H1 (cell line): ENCODE results near the gene GAREM2. TPM values are rescaled to one million over a fixed set of nuclear protein-coding genes. Genes with fewer than 3 reads are reported as not detected.

Experiments used
- CTCF ChIA-PET: fragments of 300-600 bp; sonication (Branson Sonifier 250); formaldehyde crosslinking; loops from one replicate; lab custom pipeline; 2021; ENCODE audit not compliant: partially characterized antibody; lab: Charles Lee
- POLR2A ChIA-PET: fragments of 300-600 bp; sonication (Branson Sonifier 250); formaldehyde crosslinking; loops from one replicate; lab custom pipeline; 2021; ENCODE audit warnings: inconsistent platforms; ENCODE audit not compliant: partially characterized antibody; lab: Charles Lee
- DNase-seq, 2 experiments: peaks; one replicate each; pipeline versions ENCODE4 v3.0.0 to v3.0.0-alpha.2; 2010 to 2022; ENCODE audit warnings: low spot score in 2 of 2, low read depth in 1 of 2, mixed read lengths in 1 of 2
- FAIRE-seq: peaks from 2 replicates; lab custom pipeline; 2011; peaks lifted over from hg19 to GRCh38; lab: Jason Lieb, UNC
- H2AFZ ChIP-seq: 2 replicates; pipeline ENCODE4 v1.8.1; 2012; ENCODE audit warnings: low read length, inconsistent platforms
- H2AK5ac ChIP-seq: 2 replicates; pipeline ENCODE4 v1.6.1; 2013; ENCODE audit warnings: low read depth, low read length
- H2BK120ac ChIP-seq: replicated peaks from 2 replicates; pipeline ENCODE3; 2013; ENCODE audit warnings: low read depth, low read length, inconsistent platforms
- H2BK12ac ChIP-seq: 2 replicates; pipeline ENCODE4 v1.6.1; 2013; ENCODE audit warnings: low read depth, low read length
- H2BK15ac ChIP-seq: 2 replicates; pipeline ENCODE4 v1.6.1; 2013; ENCODE audit warnings: low read length
- H2BK20ac ChIP-seq: 2 replicates; pipeline ENCODE4 v1.6.1; 2013; ENCODE audit warnings: low read length
- H2BK5ac ChIP-seq: 2 replicates; pipeline ENCODE4 v1.6.1; 2013; ENCODE audit warnings: low read depth, low read length
- H3K14ac ChIP-seq: 2 replicates; pipeline ENCODE4 v1.6.1; 2013; ENCODE audit warnings: inconsistent platforms; ENCODE audit not compliant: insufficient read length
- H3K18ac ChIP-seq: 2 replicates; pipeline ENCODE4 v1.6.1; 2013; ENCODE audit warnings: low read length; ENCODE audit errors: extremely low read depth
- H3K23ac ChIP-seq: 2 replicates; pipeline ENCODE4 v1.6.1; 2013; ENCODE audit warnings: inconsistent platforms; ENCODE audit not compliant: insufficient read length
- H3K23me2 ChIP-seq: 2 replicates; pipeline ENCODE4 v1.6.1; 2013; ENCODE audit warnings: low read depth, low read length
- H3K27ac ChIP-seq: 2 replicates; pipeline ENCODE4 v1.6.1; 2011; ENCODE audit warnings: low read depth, low read length, inconsistent platforms
- H3K27me3 ChIP-seq, 4 experiments: replicated peaks in 1 of 4; 1 replicate in 1 of 4; 2 replicates in 3 of 4; pipeline versions ENCODE4 v1.6.1 to v1.8.1; 2011 to 2013; ENCODE audit warnings: low read length in 3 of 4, mild to moderate bottlenecking in 3 of 4, inconsistent platforms in 2 of 4, mixed read lengths in 2 of 4, moderate library complexity in 1 of 4; ENCODE audit not compliant: control insufficient read depth in 3 of 4, insufficient read depth in 3 of 4; ENCODE audit errors: extremely low read depth in 1 of 4
- H3K36me3 ChIP-seq, 4 experiments: 2 replicates each; pipeline versions ENCODE4 v1.6.1 to v1.8.1; 2011 to 2013; ENCODE audit warnings: mild to moderate bottlenecking in 4 of 4, low read length in 3 of 4, moderate library complexity in 2 of 4, control low read depth in 1 of 4, inconsistent platforms in 1 of 4; ENCODE audit not compliant: insufficient read depth in 4 of 4, control insufficient read depth in 2 of 4
- H3K4ac ChIP-seq: replicated peaks from 2 replicates; pipeline ENCODE3; 2013; ENCODE audit warnings: low read length, low read depth, mixed read lengths, inconsistent platforms; ENCODE audit not compliant: insufficient read length
- H3K4me1 ChIP-seq, 4 experiments: replicated peaks in 1 of 4; 1 replicate in 1 of 4; 2 replicates in 3 of 4; pipeline versions ENCODE4 v1.6.1 to v1.8.1; 2011 to 2013; ENCODE audit warnings: low read length in 3 of 4, inconsistent platforms in 2 of 4, mixed read lengths in 1 of 4; ENCODE audit not compliant: insufficient read depth in 4 of 4, control insufficient read depth in 3 of 4
- H3K4me2 ChIP-seq, 2 experiments: 2 replicates each; pipeline versions ENCODE4 v1.6.1 to v1.8.1; 2011 to 2013; ENCODE audit warnings: low read depth in 2 of 2, low read length in 2 of 2, control low read depth in 1 of 2, inconsistent platforms in 1 of 2, mild to moderate bottlenecking in 1 of 2; ENCODE audit not compliant: insufficient read depth in 1 of 2
- H3K4me3 ChIP-seq, 4 experiments: fragments of 200-600, 300-600 bp in 1 of 4; sonication (generic), shearing (Covaris generic), sonication (Bioruptor Twin) in 1 of 4; 2 replicates each; pipeline versions ENCODE4 v1.5.1 to v1.8.1; 2011 to 2016; ENCODE audit warnings: low read length in 4 of 4, low read depth in 3 of 4, control low read depth in 2 of 4, inconsistent platforms in 2 of 4, mild to moderate bottlenecking in 2 of 4, mixed read lengths in 1 of 4, moderate library complexity in 1 of 4; ENCODE audit not compliant: insufficient read depth in 2 of 4; ENCODE audit errors: extremely low read depth in 1 of 4
- H3K56ac ChIP-seq: replicated peaks from 2 replicates; pipeline ENCODE3; 2013; ENCODE audit warnings: low read depth, mild to moderate bottlenecking, mixed read lengths, low read length, inconsistent platforms; ENCODE audit not compliant: insufficient read length
- H3K79me1 ChIP-seq: 2 replicates; pipeline ENCODE4 v1.6.1; 2013; ENCODE audit warnings: low read depth, low read length, control low read depth
- H3K79me2 ChIP-seq, 2 experiments: 2 replicates each; pipeline versions ENCODE4 v1.6.1 to v1.8.1; 2012 to 2013; ENCODE audit warnings: low read length in 2 of 2, mild to moderate bottlenecking in 2 of 2, inconsistent platforms in 1 of 2; ENCODE audit not compliant: insufficient read depth in 2 of 2, control insufficient read depth in 1 of 2
- H3K9ac ChIP-seq, 4 experiments: replicated peaks in 1 of 4; 1 replicate in 1 of 4; 2 replicates in 3 of 4; pipeline versions ENCODE4 v1.6.1 to v1.8.1; 2011 to 2013; ENCODE audit warnings: low read depth in 3 of 4, low read length in 3 of 4, control low read depth in 2 of 4, mild to moderate bottlenecking in 2 of 4, moderate library complexity in 2 of 4, inconsistent platforms in 1 of 4; ENCODE audit errors: extremely low read depth in 1 of 4
- H3K9me3 ChIP-seq, 2 experiments: 2 replicates each; pipeline versions ENCODE4 v1.6.1 to v1.8.1; 2012 to 2013; ENCODE audit warnings: mild to moderate bottlenecking in 2 of 2, moderate library complexity in 2 of 2, control low read depth in 1 of 2, inconsistent platforms in 1 of 2, low read depth in 1 of 2, low read length in 1 of 2, mixed read lengths in 1 of 2; ENCODE audit not compliant: insufficient read depth in 2 of 2
- H4K20me1 ChIP-seq, 2 experiments: replicated peaks in 1 of 2; 2 replicates each; pipeline versions ENCODE3 to v1.8.1; 2011 to 2013; ENCODE audit warnings: inconsistent platforms in 2 of 2, low read length in 2 of 2, mild to moderate bottlenecking in 1 of 2; ENCODE audit not compliant: insufficient read depth in 2 of 2, control insufficient read depth in 1 of 2
- H4K5ac ChIP-seq: 2 replicates; pipeline ENCODE4 v1.6.1; 2013; ENCODE audit warnings: low read length, low read depth, mixed read lengths, inconsistent platforms; ENCODE audit not compliant: insufficient read length
- H4K8ac ChIP-seq: 2 replicates; pipeline ENCODE4 v1.8.0; 2013; ENCODE audit warnings: mild to moderate bottlenecking, moderate library complexity, low read length, inconsistent platforms; ENCODE audit not compliant: insufficient read depth; ENCODE audit errors: extremely low read depth
- H4K91ac ChIP-seq: replicated peaks from 2 replicates; pipeline ENCODE3; 2013; ENCODE audit warnings: low read length, mixed read lengths, inconsistent platforms; ENCODE audit not compliant: insufficient read length
- BACH1 ChIP-seq: IDR thresholded peaks from 2 replicates; pipeline ENCODE4 v1.6.1; 2012; ENCODE audit warnings: low read length, improper control_type of control experiment
- CBX8 ChIP-seq: fragments of 300-800, 300-1000 bp; sonication (generic); IDR thresholded peaks from 2 replicates; pipeline ENCODE4 v1.7.1; 2016; ENCODE audit warnings: low read depth, low read length, borderline replicate concordance
- CEBPB ChIP-seq: IDR thresholded peaks from 2 replicates; pipeline ENCODE4 v1.6.1; 2012; ENCODE audit warnings: low read depth, low read length
- CHD1 ChIP-seq: IDR thresholded peaks from 2 replicates; pipeline ENCODE4 v1.6.1; 2012; ENCODE audit warnings: low read depth, low read length, improper control_type of control experiment
- CTBP2 ChIP-seq: IDR thresholded peaks from 2 replicates; pipeline ENCODE4 v1.7.0; 2011; ENCODE audit warnings: borderline replicate concordance, mild to moderate bottlenecking, moderate library complexity, mixed read lengths, low read length; ENCODE audit not compliant: insufficient read depth, insufficient read length
- HDAC6 ChIP-seq: IDR thresholded peaks from one replicate; pipeline ENCODE4 v1.7.1; 2012; ENCODE audit warnings: low read depth, mild to moderate bottlenecking, inconsistent platforms, low read length, moderate library complexity
- KDM5A ChIP-seq: fragments of 200-600 bp; IDR thresholded peaks from 2 replicates; pipeline ENCODE4 v1.7.1; 2012; ENCODE audit warnings: mild to moderate bottlenecking, low read length, inconsistent platforms, mixed read lengths
- MAFK ChIP-seq: IDR thresholded peaks from 2 replicates; pipeline ENCODE4 v1.6.1; 2012; ENCODE audit warnings: low read depth, mild to moderate bottlenecking, improper control_type of control experiment, low read length
- RXRA ChIP-seq: IDR thresholded peaks from 2 replicates; pipeline ENCODE4 v1.6.1; 2011; ENCODE audit warnings: low read depth, mild to moderate bottlenecking, low read length, moderate library complexity; ENCODE audit not compliant: insufficient read depth
- SAP30 ChIP-seq: fragments of 300-600 bp; sonication (generic); IDR thresholded peaks from 2 replicates; pipeline ENCODE4 v1.7.1; 2012; ENCODE audit warnings: low read length, moderate library complexity, mild to moderate bottlenecking, inconsistent platforms; ENCODE audit not compliant: insufficient read depth, insufficient replicate concordance
- SP2 ChIP-seq: IDR thresholded peaks from 2 replicates; pipeline ENCODE4 v1.6.1; 2012; ENCODE audit warnings: mild to moderate bottlenecking, low read length, inconsistent platforms
- SUZ12 ChIP-seq: fragments of 200-600 bp; sonication (generic); IDR thresholded peaks from 2 replicates; pipeline ENCODE4 v1.6.1; 2012; ENCODE audit warnings: mild to moderate bottlenecking, inconsistent platforms, low read length, moderate library complexity, mixed read lengths
- WGBS, 2 experiments: shearing (Covaris generic) in 1 of 2; methylation state at CpG; one replicate each; pipeline versions ENCODE4 v1.1.6 to v1.1.7; 2013 to 2015; ENCODE audit warnings: low lambda C conversion rate in 2 of 2, mixed read lengths in 2 of 2, inconsistent platforms in 1 of 2, low coverage in 1 of 2, missing lambda C conversion rate in 1 of 2; ENCODE audit not compliant: insufficient replicate concordance in 2 of 2, insufficient coverage in 1 of 2, insufficient read length in 1 of 2; ENCODE audit errors: extremely low coverage in 1 of 2, missing lambda C conversion rate in 1 of 2; 5-methylcytosine and 5-hydroxymethylcytosine counted together
- polyA plus RNA-seq, 7 experiments: library from polyadenylated mRNA; depleted of rRNA in 3 of 7; stranded (reverse) in 5 of 7; unstranded in 2 of 7; fragments of >200 nt in 5 of 7; fragments of 200-250 nt in 2 of 7; gene quantifications; 1 replicate in 5 of 7; 2 replicates in 1 of 7; 4 replicates in 1 of 7; pipeline versions ENCODE4 v1.2.1 to v1.2.3, GENCODE V29; 2011 to 2013; ENCODE audit warnings: missing spikeins in 2 of 7, mixed read lengths in 2 of 7
- total RNA-seq: library from RNA; stranded (reverse); fragmentation: NEBNext Ultra II Directional; extraction: Animal tissue kit (Norgen Biotek cat#: 25700); gene quantifications from 2 replicates; pipeline ENCODE4 v1.2.1, GENCODE V29; 2021

GAREM2 gene
- total and polyA plus RNA-seq, 2 of the 8 experiments (the other 6 are each of a cell fraction or from before 2014, with no cell fraction given) = 19.9 TPM

DNA sequence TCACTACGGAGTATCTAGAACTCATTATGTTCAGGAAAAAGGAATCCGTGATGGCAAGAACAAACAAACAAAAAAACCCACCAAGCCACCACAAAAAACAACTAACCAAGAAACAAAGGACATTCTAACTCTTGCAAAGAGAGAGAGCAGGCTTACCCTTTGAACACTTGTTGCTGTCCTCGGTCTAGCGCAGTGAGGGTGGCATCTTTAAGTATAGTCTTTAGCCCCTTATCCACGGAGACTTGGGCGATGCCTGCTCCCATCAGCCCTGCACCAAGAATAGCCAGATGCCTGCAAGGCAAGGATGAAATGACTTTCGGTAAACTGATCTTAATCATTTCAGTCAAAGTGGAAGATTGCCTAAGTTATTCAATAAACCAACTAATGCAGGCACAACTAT is 31.0 kb downstream of the GAREM2 start:
- Histone ChIP-seq H3K23me2 (0 out of 2 replicates have a peak, but pooled peaks cover 1% of the 10 kb centered on the region), H3K36me3 (peaks cover 0 to 54% (median 26%) of the 10 kb centered on the region in 4 experiments; a peak in 7 of 8 replicates), H2BK120ac (no peak overlapping the region), H3K4me1 (no peaks in the 10 kb centered on the region), H3K79me1 (no peaks in the 10 kb centered on the region), H3K4me3 (no peak overlapping the region), H2AFZ (no peak overlapping the region), H2BK5ac (no peak overlapping the region), H3K14ac (no peak overlapping the region), H3K56ac (no peak overlapping the region), H4K91ac (no peak overlapping the region), H3K23ac (no peak overlapping the region), H3K9ac (no peak overlapping the region), H3K4me2 (no peak overlapping the region), H3K9me3 (no peaks in the 10 kb centered on the region), H2AK5ac (no peak overlapping the region), H3K27me3 (no peaks in the 10 kb centered on the region), H4K5ac (no peak overlapping the region), H3K79me2 (no peaks in the 10 kb centered on the region), H3K4ac (no peak overlapping the region), H4K8ac (no peak overlapping the region), H2BK12ac (no peak overlapping the region), H2BK20ac (no peak overlapping the region), H3K27ac (no peak overlapping the region), H4K20me1 (peaks cover 0 to 2% of the 10 kb centered on the region in 2 experiments), H3K18ac (no peak overlapping the region), H2BK15ac (no peak overlapping the region)
- FAIRE-seq (no peak), DNase-seq (no peak)
- CTCF ChIA-PET = no interaction called here
- POLR2A ChIA-PET = no interaction called here
- 82% methylated on average over 7 of the region's 7 CpGs; no CpG with 5 or more reads in 1 of the 2 experiments for WGBS, 2 experiments
- no peak for TF ChIP-seq HDAC6
- TF ChIP-seq SUZ12 = no peak
- TF ChIP-seq CBX8 = no peak
- no peak for TF ChIP-seq BACH1
- no peak for TF ChIP-seq MAFK
- no peak for TF ChIP-seq KDM5A
- no peak for TF ChIP-seq RXRA
- TF ChIP-seq CEBPB = no peak
- TF ChIP-seq SAP30 = no peak
- TF ChIP-seq CHD1 = no peak
- no peak for TF ChIP-seq CTBP2
- no peak for TF ChIP-seq SP2
